Liver (tissue), 9 donors: ENCODE results near the gene RACGAP1. TPM values are rescaled to one million over a fixed set of nuclear protein-coding genes. Genes with fewer than 3 reads are reported as not detected.

Experiments used
- DNase-seq: peaks from one replicate; pipeline ENCODE4 v3.0.0-alpha.2; 2017; ENCODE audit warnings: low spot score
- H3K27ac ChIP-seq, 2 donors: one replicate each; pipeline ENCODE4 v1.7.0; 2013; ENCODE audit warnings: inconsistent platforms in 2 of 2, low read length in 2 of 2, control low read depth in 1 of 2, low read depth in 1 of 2, mild to moderate bottlenecking in 1 of 2
- H3K27me3 ChIP-seq, 4 donors: one replicate each; pipeline versions ENCODE4 v1.6.1 to v1.7.0; 2013; ENCODE audit warnings: low read length in 3 of 4, inconsistent platforms in 1 of 4, mild to moderate bottlenecking in 1 of 4, moderate library complexity in 1 of 4; ENCODE audit not compliant: control insufficient read depth in 4 of 4, insufficient read depth in 4 of 4
- H3K36me3 ChIP-seq, 4 donors: one replicate each; pipeline versions ENCODE4 v1.6.1 to v1.7.0; 2013; ENCODE audit warnings: low read length in 3 of 4, mild to moderate bottlenecking in 3 of 4, low read depth in 1 of 4, moderate library complexity in 1 of 4; ENCODE audit not compliant: control insufficient read depth in 4 of 4, insufficient read depth in 3 of 4
- H3K4me1 ChIP-seq, 4 donors: one replicate each; pipeline versions ENCODE4 v1.6.1 to v1.7.0; 2013; ENCODE audit warnings: low read length in 3 of 4, mild to moderate bottlenecking in 3 of 4, moderate library complexity in 1 of 4; ENCODE audit not compliant: control insufficient read depth in 4 of 4, insufficient read depth in 4 of 4
- H3K4me3 ChIP-seq, 3 donors: one replicate each; pipeline versions ENCODE4 v1.6.1 to v1.7.0; 2013; ENCODE audit warnings: low read length in 3 of 3, control low read depth in 1 of 3, low read depth in 1 of 3, mild to moderate bottlenecking in 1 of 3
- H3K9ac ChIP-seq, 2 donors: one replicate each; pipeline ENCODE4 v1.7.0; 2013; ENCODE audit warnings: low read length in 2 of 2, mild to moderate bottlenecking in 2 of 2, moderate library complexity in 2 of 2, control low read depth in 1 of 2, low read depth in 1 of 2
- H3K9me3 ChIP-seq, 4 donors: one replicate each; pipeline versions ENCODE4 v1.6.1 to v1.7.0; 2013; ENCODE audit warnings: low read length in 3 of 4; ENCODE audit not compliant: control insufficient read depth in 4 of 4
- ATF3 ChIP-seq: IDR thresholded peaks from 2 replicates; pipeline ENCODE4 v1.6.1; 2016; ENCODE audit warnings: antibody characterized with exemption
- CTCF ChIP-seq: fragments of 150-350 bp; IDR thresholded peaks from 2 replicates; pipeline ENCODE4 v1.5.1; 2017; ENCODE audit warnings: improper control_type of control experiment, low read depth, low read length; ENCODE audit not compliant: missing input control
- EGR1 ChIP-seq, 2 donors: IDR thresholded peaks; 2 replicates each; pipeline ENCODE4 v1.6.1; 2016 to 2018; ENCODE audit warnings: antibody characterized with exemption in 2 of 2, low read depth in 2 of 2
- FOXA1 ChIP-seq: IDR thresholded peaks from 2 replicates; pipeline ENCODE4 v1.6.1; 2016; ENCODE audit warnings: antibody characterized with exemption
- FOXA2 ChIP-seq: IDR thresholded peaks from 2 replicates; pipeline ENCODE4 v1.6.1; 2016; ENCODE audit warnings: antibody characterized with exemption
- GABPA ChIP-seq, 2 donors: IDR thresholded peaks in 1 of 2; conservative IDR thresholded peaks in 1 of 2; 2 replicates each; pipeline ENCODE4 v1.6.1; 2016; ENCODE audit warnings: antibody characterized with exemption in 2 of 2, mild to moderate bottlenecking in 1 of 2, moderate library complexity in 1 of 2
- HNF4A ChIP-seq, 2 donors: conservative IDR thresholded peaks; 2 replicates each; pipeline ENCODE4 v1.6.1; 2016; ENCODE audit warnings: antibody characterized with exemption in 2 of 2, mild to moderate bottlenecking in 2 of 2
- HNF4G ChIP-seq: IDR thresholded peaks from 2 replicates; pipeline ENCODE4 v1.6.1; 2016; ENCODE audit warnings: antibody characterized with exemption
- JUND ChIP-seq, 2 donors: IDR thresholded peaks; 2 replicates each; pipeline ENCODE4 v1.6.1; 2016; ENCODE audit warnings: antibody characterized with exemption in 2 of 2
- MAX ChIP-seq: IDR thresholded peaks from 2 replicates; pipeline ENCODE4 v1.6.1; 2016; ENCODE audit warnings: antibody characterized with exemption
- NR2F2 ChIP-seq: IDR thresholded peaks from 2 replicates; pipeline ENCODE4 v1.6.1; 2016; ENCODE audit warnings: antibody characterized with exemption
- RAD21 ChIP-seq, 2 donors: IDR thresholded peaks; 2 replicates each; pipeline ENCODE4 v1.6.1; 2016; ENCODE audit warnings: antibody characterized with exemption in 2 of 2, mild to moderate bottlenecking in 2 of 2
- REST ChIP-seq: IDR thresholded peaks from 2 replicates; pipeline ENCODE4 v1.6.1; 2016; ENCODE audit warnings: antibody characterized with exemption, mild to moderate bottlenecking
- RXRA ChIP-seq, 2 donors: IDR thresholded peaks; 2 replicates each; pipeline ENCODE4 v1.6.1; 2017 to 2018; ENCODE audit warnings: antibody characterized with exemption in 2 of 2, mild to moderate bottlenecking in 1 of 2
- SP1 ChIP-seq: IDR thresholded peaks from 2 replicates; pipeline ENCODE4 v1.6.1; 2018; ENCODE audit warnings: antibody characterized with exemption, mild to moderate bottlenecking
- TAF1 ChIP-seq: conservative IDR thresholded peaks from 2 replicates; pipeline ENCODE4 v1.6.1; 2016; ENCODE audit warnings: antibody characterized with exemption, mild to moderate bottlenecking
- YY1 ChIP-seq: IDR thresholded peaks from 2 replicates; pipeline ENCODE4 v1.6.1; 2016; ENCODE audit warnings: antibody characterized with exemption, mild to moderate bottlenecking
- ZBTB33 ChIP-seq: IDR thresholded peaks from 2 replicates; pipeline ENCODE4 v1.6.1; 2016; ENCODE audit warnings: antibody characterized with exemption
- WGBS: extraction: QIAGEN DNeasy Blood & Tissue Kit; methylation state at CpG from one replicate; pipeline ENCODE4 v1.1.7; 2013; 5-methylcytosine and 5-hydroxymethylcytosine counted together
- polyA plus RNA-seq, 2 donors: library from polyadenylated mRNA; stranded (reverse) in 1 of 2; unstranded in 1 of 2; fragments of 200-250 nt in 1 of 2; fragments of >200 nt in 1 of 2; fragmentation: Nextera tagmentation in 1 of 2; extraction: Ambion mirVana in 1 of 2; gene quantifications; one replicate each; pipeline versions ENCODE4 v1.2.1 to v1.2.3, GENCODE V29; 2013 to 2015
- total RNA-seq, 2 donors: library from RNA; depleted of rRNA; stranded (reverse); fragments of >200 nt; gene quantifications; one replicate each; pipeline ENCODE4 v1.2.3, GENCODE V29; 2014
- donor health status: healthy.
- donor health status: healthy.
- donor health status: healthy.
- donor health status: healthy.
- donor health status: healthy.

RACGAP1 gene
- total and polyA plus RNA-seq, 4 donors, result 1.0 to 38.3 (median 2.9) TPM

- no peak for TF ChIP-seq GABPA (IDR thresholded peaks at IDR 0.05 in 1 of 2, conservative IDR thresholded peaks at IDR 0.05 in 1 of 2)
Observed at GRCh38 chr12:50065726-50066310, 40.5 kb upstream of the RACGAP1 start (continued).

- H3K4me3 ChIP-seq, result no peak overlapping the region
- WGBS, result 80% methylated on average over 5 of the region's 5 CpGs
- DNase-seq, result no peak
Observed at GRCh38 chr12:50062728-50063460, 37.6 kb upstream of the RACGAP1 start.

More at GRCh38 chr12:50062728-50063460, 37.6 kb upstream of the RACGAP1 start:
- Histone ChIP-seq H3K4me1 (peaks cover 0 to 3% (median 2%) of the 10 kb centered on the region in 4 donors), H3K9ac (no peak overlapping the region), H3K27ac (no peak overlapping the region), H3K36me3 (no peaks in the 10 kb centered on the region), H3K27me3 (peaks cover 0 to 2% (median 0%) of the 10 kb centered on the region in 4 donors), H3K9me3 (no peaks in the 10 kb centered on the region)
- TF ChIP-seq ATF3, result no peak
- TF ChIP-seq REST, result no peak
- no peak for TF ChIP-seq CTCF
- no peak for TF ChIP-seq RAD21 (IDR thresholded peaks at IDR 0.05)
- TF ChIP-seq ZBTB33, result no peak
- TF ChIP-seq HNF4G, result no peak
- no peak for TF ChIP-seq MAX
- no peak for TF ChIP-seq EGR1 (IDR thresholded peaks at IDR 0.05; ENCODE audit: low read depth in 2 of 2)
- no peak for TF ChIP-seq FOXA2
- TF ChIP-seq SP1, result no peak
- TF ChIP-seq JUND (IDR thresholded peaks at IDR 0.05), result no peak
- no peak for TF ChIP-seq TAF1
- no peak for TF ChIP-seq GABPA (IDR thresholded peaks at IDR 0.05 in 1 of 2, conservative IDR thresholded peaks at IDR 0.05 in 1 of 2)
- no peak for TF ChIP-seq HNF4A (conservative IDR thresholded peaks at IDR 0.05)
- no peak for TF ChIP-seq FOXA1
- no peak for TF ChIP-seq YY1
- TF ChIP-seq NR2F2, result no peak
- TF ChIP-seq RXRA (IDR thresholded peaks at IDR 0.05), result no peak
